ENCODE measurements around the gene C3orf20. TPM values are rescaled to one million over a fixed set of nuclear protein-coding genes. Genes with fewer than 3 reads are reported as not detected.

C3orf20 gene
- total RNA-seq, 1 donor from 2014 or later: not detected

DNA sequence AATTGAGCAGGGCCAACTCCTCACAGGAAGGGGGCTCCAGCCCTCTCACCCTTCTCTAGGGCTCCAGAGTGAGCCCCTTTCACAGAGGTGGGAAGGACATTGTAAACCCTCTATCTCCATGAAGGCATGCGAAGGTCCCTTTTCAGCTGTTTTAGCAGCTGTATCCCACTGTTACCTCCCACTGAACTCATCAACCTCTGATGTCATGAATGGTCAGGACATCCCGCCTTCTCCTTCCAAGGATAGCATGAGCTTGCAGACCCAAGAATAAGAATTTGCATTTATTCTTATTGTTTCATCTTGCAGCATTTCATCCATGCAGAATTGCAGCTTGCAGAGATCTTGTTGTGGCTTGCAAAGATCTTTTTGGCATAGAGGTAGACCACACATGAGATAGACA lies 119.5 kb downstream of the C3orf20 start:
- Histone ChIP-seq H3K9me3 (no peaks in the 10 kb centered on the region), H3K36me3 (no peaks in the 10 kb centered on the region), H3K27me3 (no peaks in the 10 kb centered on the region), H3K4me1 (peaks cover 0 to 2% of the 10 kb centered on the region in 2 donors), H3K27ac (no peak overlapping the region), H3K4me3 (no peak overlapping the region)
- TF ChIP-seq, protein P1, sequence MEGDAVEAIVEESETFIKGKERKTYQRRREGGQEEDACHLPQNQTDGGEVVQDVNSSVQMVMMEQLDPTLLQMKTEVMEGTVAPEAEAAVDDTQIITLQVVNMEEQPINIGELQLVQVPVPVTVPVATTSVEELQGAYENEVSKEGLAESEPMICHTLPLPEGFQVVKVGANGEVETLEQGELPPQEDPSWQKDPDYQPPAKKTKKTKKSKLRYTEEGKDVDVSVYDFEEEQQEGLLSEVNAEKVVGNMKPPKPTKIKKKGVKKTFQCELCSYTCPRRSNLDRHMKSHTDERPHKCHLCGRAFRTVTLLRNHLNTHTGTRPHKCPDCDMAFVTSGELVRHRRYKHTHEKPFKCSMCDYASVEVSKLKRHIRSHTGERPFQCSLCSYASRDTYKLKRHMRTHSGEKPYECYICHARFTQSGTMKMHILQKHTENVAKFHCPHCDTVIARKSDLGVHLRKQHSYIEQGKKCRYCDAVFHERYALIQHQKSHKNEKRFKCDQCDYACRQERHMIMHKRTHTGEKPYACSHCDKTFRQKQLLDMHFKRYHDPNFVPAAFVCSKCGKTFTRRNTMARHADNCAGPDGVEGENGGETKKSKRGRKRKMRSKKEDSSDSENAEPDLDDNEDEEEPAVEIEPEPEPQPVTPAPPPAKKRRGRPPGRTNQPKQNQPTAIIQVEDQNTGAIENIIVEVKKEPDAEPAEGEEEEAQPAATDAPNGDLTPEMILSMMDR (IDR thresholded peaks at IDR 0.05): no peak
- intact Hi-C loops (cut with DNase I): no loop called here
- no peak for DNase-seq (ENCODE audit: low spot score in 2 of 2)

DNA sequence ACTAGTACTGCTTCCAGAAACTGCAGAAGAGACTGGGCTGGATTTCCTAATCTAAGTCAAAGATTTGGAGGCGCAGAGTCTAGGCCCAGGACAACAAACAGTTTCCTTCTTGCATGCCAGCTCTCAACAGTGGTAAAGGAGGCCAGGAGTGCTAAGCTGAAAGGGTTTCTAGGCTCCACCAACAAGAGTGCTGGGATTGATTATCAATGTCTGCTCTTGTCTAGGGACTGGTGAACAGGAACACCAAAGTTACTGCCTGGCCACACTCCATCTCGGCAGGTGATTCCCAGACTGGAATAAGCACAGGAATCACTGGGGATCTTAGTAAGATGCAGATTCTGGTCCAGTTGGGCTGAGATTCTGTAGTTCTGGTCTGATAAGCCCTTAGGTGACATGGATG lies 121.1 kb downstream of the C3orf20 start:
- DNase-seq (ENCODE audit: low spot score in 2 of 2): no peak
- H3K27ac ChIP-seq: no peak overlapping the region

DNA sequence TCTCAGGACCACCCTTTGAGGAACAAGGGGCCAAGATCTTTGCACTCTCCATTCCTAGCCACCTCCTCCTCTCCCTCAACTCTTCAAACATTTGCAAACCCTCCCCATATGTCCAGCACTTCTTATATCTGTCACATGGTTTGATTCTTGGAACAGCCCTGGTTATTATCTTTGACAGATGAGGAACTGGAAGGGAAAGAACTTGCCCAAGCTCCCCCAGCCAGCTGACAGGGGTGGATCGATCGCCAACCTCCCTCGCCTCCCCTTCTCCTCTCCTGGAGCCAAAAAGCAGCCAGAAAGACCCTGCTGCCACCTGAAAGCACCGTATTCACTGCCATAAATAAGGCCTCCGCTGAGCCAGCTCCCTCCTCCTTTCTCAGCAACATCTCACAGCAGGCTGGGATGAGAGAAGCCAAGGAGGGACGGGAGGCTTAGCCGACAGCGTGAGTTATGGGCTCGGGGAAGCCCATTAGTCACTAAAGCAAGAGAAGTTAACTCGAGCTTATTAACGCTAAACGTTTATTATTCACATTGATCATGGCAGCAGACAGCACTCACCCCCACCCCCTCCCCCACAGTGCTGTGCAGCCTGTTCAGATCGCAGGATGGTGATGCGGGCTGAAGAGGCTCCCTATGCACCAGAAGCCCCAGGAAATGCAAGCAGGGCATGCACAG lies 121.6 kb downstream of the C3orf20 start:
- Histone ChIP-seq H3K27ac (no peak overlapping the region), H3K36me3 (no peaks in the 10 kb centered on the region), H3K27me3 (no peaks in the 10 kb centered on the region), H3K9me3 (no peaks in the 10 kb centered on the region), H3K4me3 (no peak overlapping the region), H3K4me1 (peaks cover 0 to 2% of the 10 kb centered on the region in 2 donors)
- TF ChIP-seq, protein P1 (IDR thresholded peaks at IDR 0.05): no peak
- intact Hi-C loops (cut with DNase I): no loop called here
- no peak for DNase-seq (ENCODE audit: low spot score in 2 of 2)

More for the DNA sequence above, 121.1 kb downstream of the C3orf20 start:
- intact Hi-C loops (cut with DNase I): no loop called here
- H3K27me3 ChIP-seq: no peaks in the 10 kb centered on the region
- no peak overlapping the region for H3K4me3 ChIP-seq
- TF ChIP-seq, protein P1 (IDR thresholded peaks at IDR 0.05): no peak
- H3K9me3 ChIP-seq: no peaks in the 10 kb centered on the region
- H3K36me3 ChIP-seq: no peaks in the 10 kb centered on the region
- H3K4me1 ChIP-seq: peaks cover 0 to 2% of the 10 kb centered on the region in 2 donors

DNA sequence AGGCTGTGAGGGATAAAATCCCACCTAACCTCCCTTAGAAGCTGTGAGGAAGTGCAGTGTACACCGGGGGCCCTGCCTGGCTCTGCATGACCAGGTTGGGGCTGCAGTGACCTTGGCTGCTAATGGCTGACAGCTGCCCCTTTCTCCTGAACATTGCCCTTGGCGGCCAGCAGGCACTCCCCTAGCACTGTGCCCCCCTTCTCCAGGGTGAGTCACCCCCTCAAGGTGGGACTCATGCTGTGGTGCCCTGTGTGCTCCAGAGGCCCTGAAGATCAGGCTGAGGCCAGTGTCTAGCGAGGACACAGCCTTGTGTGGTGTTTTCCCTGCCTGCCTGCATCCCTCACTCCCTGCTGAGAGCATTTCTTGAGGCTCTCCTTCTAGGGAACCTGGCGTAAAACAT lies 122.8 kb downstream of the C3orf20 start:
- Histone ChIP-seq H3K36me3 (no peaks in the 10 kb centered on the region), H3K9me3 (no peaks in the 10 kb centered on the region), H3K27ac (no peak overlapping the region), H3K4me1 (peaks cover 0 to 2% of the 10 kb centered on the region in 2 donors), H3K4me3 (no peak overlapping the region), H3K27me3 (no peaks in the 10 kb centered on the region)
- DNase-seq (ENCODE audit: low spot score in 2 of 2): no peak
- TF ChIP-seq, protein P1 (IDR thresholded peaks at IDR 0.05): no peak
- intact Hi-C loops (cut with DNase I): no loop called here

DNA sequence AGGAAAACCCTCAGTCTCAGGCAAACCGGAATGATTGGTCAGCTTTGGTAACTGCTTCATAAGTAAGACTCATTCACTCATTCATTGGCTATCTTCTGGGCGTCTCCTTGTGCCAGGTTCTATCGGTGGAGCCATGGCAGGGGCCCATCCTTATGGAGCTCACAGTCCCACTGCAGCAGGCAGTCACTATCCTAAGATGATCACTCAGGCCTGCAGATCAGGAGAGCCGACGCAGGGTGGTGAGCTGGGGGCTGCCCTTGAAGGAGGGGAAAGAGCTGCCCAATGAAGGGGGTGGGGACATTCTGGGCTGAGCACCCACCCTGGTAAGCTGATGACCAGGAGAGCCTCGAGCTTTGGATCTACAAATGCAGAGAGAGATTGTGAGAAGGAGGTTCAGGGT lies 123.3 kb downstream of the C3orf20 start:
- Histone ChIP-seq H3K9me3 (no peaks in the 10 kb centered on the region), H3K27me3 (no peaks in the 10 kb centered on the region), H3K36me3 (no peaks in the 10 kb centered on the region), H3K27ac (no peak overlapping the region), H3K4me3 (no peak overlapping the region), H3K4me1 (peaks cover 0 to 2% of the 10 kb centered on the region in 2 donors)
- intact Hi-C loops (cut with DNase I): no loop called here
- TF ChIP-seq, protein P1 (IDR thresholded peaks at IDR 0.05): no peak
- DNase-seq (ENCODE audit: low spot score in 2 of 2): no peak

Measured in ascending aorta (tissue), 2 donors.